GM12878 (cell line): ENCODE measurements around the gene ADARB1.

ENCODE experiments used
- CBX5 ChIP-seq: sonication (generic); IDR thresholded peaks from 2 replicates; pipeline ENCODE4 v1.6.1; 2016; ENCODE audit warnings: low read depth, moderate library complexity, mild to moderate bottlenecking, inconsistent platforms
- EGR1 ChIP-seq, 2 experiments: IDR thresholded peaks; 1 replicate in 1 of 2; 2 replicates in 1 of 2; pipeline ENCODE4 v1.6.1; 2011 to 2012; ENCODE audit warnings: low read depth in 2 of 2, low read length in 2 of 2, borderline replicate concordance in 1 of 2, mild to moderate bottlenecking in 1 of 2, moderate library complexity in 1 of 2
- FOXK2 ChIP-seq: fragments of 450-650 bp; IDR thresholded peaks from 2 replicates; pipeline ENCODE4 v1.6.1; 2017; ENCODE audit warnings: mild to moderate bottlenecking, moderate library complexity
- HDGF ChIP-seq: fragments of 450-650 bp; IDR thresholded peaks from 2 replicates; pipeline ENCODE4 v1.6.1; 2016; ENCODE audit warnings: antibody characterized with exemption
- JUNB ChIP-seq: IDR thresholded peaks from 2 replicates; pipeline ENCODE4 v1.6.1; 2016; ENCODE audit warnings: antibody characterized with exemption, mild to moderate bottlenecking
- MEF2B ChIP-seq: fragments of 450-650 bp; IDR thresholded peaks from 2 replicates; pipeline ENCODE4 v1.6.1; 2018; ENCODE audit warnings: mild to moderate bottlenecking, moderate library complexity; ENCODE audit not compliant: partially characterized antibody, poor library complexity, severe bottlenecking
- MXI1 ChIP-seq: fragments of 150-350 bp; IDR thresholded peaks from 2 replicates; pipeline ENCODE4 v1.6.1; 2011; ENCODE audit warnings: low read depth, mild to moderate bottlenecking, inconsistent platforms, low read length, improper control_type of control experiment
- PAX5 ChIP-seq: IDR thresholded peaks from 2 replicates; pipeline ENCODE4 v1.6.1; 2011; ENCODE audit warnings: low read depth, low read length, borderline replicate concordance
- RAD21 ChIP-seq: IDR thresholded peaks from 2 replicates; pipeline ENCODE4 v1.6.1; 2011; ENCODE audit warnings: mild to moderate bottlenecking, low read depth, low read length, moderate library complexity; ENCODE audit not compliant: insufficient read depth
- RFX5 ChIP-seq: IDR thresholded peaks from 2 replicates; pipeline ENCODE4 v1.6.1; 2011; ENCODE audit warnings: low read depth, low read length, improper control_type of control experiment
- SMC3 ChIP-seq: IDR thresholded peaks from 2 replicates; pipeline ENCODE4 v1.6.1; 2011; ENCODE audit warnings: low read length, improper control_type of control experiment, borderline replicate concordance
- ZNF274 ChIP-seq: IDR thresholded peaks from one replicate; pipeline ENCODE4 v1.8.0; 2011; ENCODE audit not compliant: insufficient read length, insufficient read depth
- TF ChIP-seq, protein P1 (sequence below): IDR thresholded peaks from 2 replicates; pipeline ENCODE4 v1.6.1; 2011; ENCODE audit warnings: low read depth, low read length, improper control_type of control experiment, borderline replicate concordance
- TF ChIP-seq, protein P2 (sequence below), 3 experiments: IDR thresholded peaks in 2 of 3; conservative IDR thresholded peaks in 1 of 3; 2 replicates each; pipeline ENCODE4 v1.5.1; 2011; ENCODE audit warnings: low read depth in 3 of 3, low read length in 3 of 3, mild to moderate bottlenecking in 3 of 3, control low read depth in 2 of 3, moderate library complexity in 2 of 3, inconsistent platforms in 1 of 3, mixed read lengths in 1 of 3; ENCODE audit not compliant: control insufficient read depth in 2 of 3, insufficient read depth in 1 of 3; ENCODE audit errors: extremely low read depth in 1 of 3

DNA sequence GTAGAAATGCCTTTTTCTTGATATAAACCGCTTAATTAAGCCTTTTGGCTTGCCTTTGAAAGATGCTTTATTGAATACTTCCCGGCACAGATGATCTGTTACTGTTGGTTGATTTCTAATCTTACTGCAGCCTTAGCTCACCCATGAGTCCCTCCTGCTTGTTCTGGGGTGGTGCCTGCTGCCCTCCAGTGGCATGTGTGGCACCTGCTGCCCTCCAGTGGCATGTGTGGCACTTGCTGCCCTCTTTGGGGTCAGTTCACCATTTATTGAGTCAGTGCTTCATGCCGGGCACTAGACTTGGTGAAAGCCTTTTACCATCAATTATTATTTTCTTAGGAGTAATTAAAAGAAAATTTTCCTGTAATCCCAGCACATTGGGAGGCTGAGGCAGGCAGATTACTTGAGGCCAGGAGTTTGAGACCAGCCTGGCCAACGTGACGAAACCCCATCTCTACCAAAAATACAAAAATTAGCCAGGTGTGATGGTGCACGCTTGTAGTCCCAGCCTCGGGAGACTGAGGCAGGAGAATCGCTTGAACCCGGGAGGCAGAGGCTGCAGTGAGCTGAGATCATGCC lies 54.3 kb downstream of the ADARB1 start:
- TF ChIP-seq MXI1 (peak; percentile 25; the same call in 1 of the 2 replicates), PAX5 (no peak), FOXK2 (no peak), ZNF274 (no peak), MEF2B (no peak), RFX5 (no peak), HDGF (no peak), RAD21 (peak; percentile 95), EGR1 (IDR thresholded peaks at IDR 0.05; ENCODE audit: borderline replicate concordance in 1 of 2, low read depth in 2 of 2, low read length in 2 of 2) (no peak), JUNB (no peak), CBX5 (no peak), SMC3 (peak; percentile 94)
- TF ChIP-seq, protein P1, sequence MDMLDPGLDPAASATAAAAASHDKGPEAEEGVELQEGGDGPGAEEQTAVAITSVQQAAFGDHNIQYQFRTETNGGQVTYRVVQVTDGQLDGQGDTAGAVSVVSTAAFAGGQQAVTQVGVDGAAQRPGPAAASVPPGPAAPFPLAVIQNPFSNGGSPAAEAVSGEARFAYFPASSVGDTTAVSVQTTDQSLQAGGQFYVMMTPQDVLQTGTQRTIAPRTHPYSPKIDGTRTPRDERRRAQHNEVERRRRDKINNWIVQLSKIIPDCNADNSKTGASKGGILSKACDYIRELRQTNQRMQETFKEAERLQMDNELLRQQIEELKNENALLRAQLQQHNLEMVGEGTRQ, result no peak; the same call in 1 of the 2 replicates
- TF ChIP-seq, protein P2, sequence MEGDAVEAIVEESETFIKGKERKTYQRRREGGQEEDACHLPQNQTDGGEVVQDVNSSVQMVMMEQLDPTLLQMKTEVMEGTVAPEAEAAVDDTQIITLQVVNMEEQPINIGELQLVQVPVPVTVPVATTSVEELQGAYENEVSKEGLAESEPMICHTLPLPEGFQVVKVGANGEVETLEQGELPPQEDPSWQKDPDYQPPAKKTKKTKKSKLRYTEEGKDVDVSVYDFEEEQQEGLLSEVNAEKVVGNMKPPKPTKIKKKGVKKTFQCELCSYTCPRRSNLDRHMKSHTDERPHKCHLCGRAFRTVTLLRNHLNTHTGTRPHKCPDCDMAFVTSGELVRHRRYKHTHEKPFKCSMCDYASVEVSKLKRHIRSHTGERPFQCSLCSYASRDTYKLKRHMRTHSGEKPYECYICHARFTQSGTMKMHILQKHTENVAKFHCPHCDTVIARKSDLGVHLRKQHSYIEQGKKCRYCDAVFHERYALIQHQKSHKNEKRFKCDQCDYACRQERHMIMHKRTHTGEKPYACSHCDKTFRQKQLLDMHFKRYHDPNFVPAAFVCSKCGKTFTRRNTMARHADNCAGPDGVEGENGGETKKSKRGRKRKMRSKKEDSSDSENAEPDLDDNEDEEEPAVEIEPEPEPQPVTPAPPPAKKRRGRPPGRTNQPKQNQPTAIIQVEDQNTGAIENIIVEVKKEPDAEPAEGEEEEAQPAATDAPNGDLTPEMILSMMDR (IDR thresholded peaks at IDR 0.05 in 2 of 3, conservative IDR thresholded peaks at IDR 0.05 in 1 of 3; ENCODE audit: control insufficient read depth in 2 of 3, extremely low read depth in 1 of 3, insufficient read depth in 1 of 3, low read depth in 3 of 3, low read length in 3 of 3), result peak; percentile 92 to 98 (median 95); a peak in 5 of 6 replicates
